KOPT-K1 (cell line): Measurements from ENCODE around the gene CCDC90B.
"Not testable (repeated sequence)": the region's sequence is repeated elsewhere in the genome, so short reads cannot be mapped to it uniquely, and the experiment has no call there.

ENCODE experiments used
- H3K27ac ChIP-seq: fragments of 200-600 bp; sonication (generic); 2 replicates; pipeline ENCODE4 v1.5.1; 2016; ENCODE audit warnings: antibody characterized with exemption, mild to moderate bottlenecking, low read depth, low read length; ENCODE audit not compliant: poor library complexity, severe bottlenecking
- H3K36me3 ChIP-seq: fragments of 200-600 bp; sonication (generic); 2 replicates; pipeline ENCODE4 v1.5.1; 2017; ENCODE audit warnings: antibody characterized with exemption, mild to moderate bottlenecking, low read length, moderate library complexity; ENCODE audit not compliant: insufficient read depth
- H3K9me3 ChIP-seq: fragments of 200-600 bp; sonication (generic); 2 replicates; pipeline ENCODE4 v1.5.1; 2017; ENCODE audit warnings: antibody characterized with exemption, low read length, mild to moderate bottlenecking; ENCODE audit not compliant: insufficient read depth, poor library complexity, severe bottlenecking

CCDC90B gene

DNA sequence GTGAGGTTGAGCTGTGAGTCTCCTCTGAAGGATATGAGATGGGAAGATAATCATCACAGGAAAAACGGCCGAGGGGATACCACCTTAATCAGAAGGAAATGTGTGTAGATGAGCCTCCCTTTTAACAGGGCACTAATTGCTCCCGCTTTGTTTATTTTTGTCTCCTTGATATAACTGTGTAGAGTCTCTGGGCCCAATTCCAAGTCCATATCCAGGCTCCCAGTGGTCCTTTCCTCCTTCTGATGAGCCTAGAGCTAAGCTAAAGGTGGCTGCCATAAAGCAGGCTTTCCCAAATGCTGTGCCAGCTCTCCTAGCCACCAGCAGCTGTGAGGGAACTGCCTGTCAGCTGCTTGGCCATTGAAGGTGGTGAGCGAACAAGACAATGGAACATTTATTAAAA, 17.1 kb upstream of the CCDC90B start:
- no peaks in the 10 kb centered on the region for H3K9me3 ChIP-seq
- no peaks in the 10 kb centered on the region for H3K36me3 ChIP-seq
- H3K27ac ChIP-seq, result no peak overlapping the region

GRCh38 chr11:83302151-83302550, 16.0 kb upstream of the CCDC90B start:
- Histone ChIP-seq H3K9me3 (no peaks in the 10 kb centered on the region), H3K36me3 (no peaks in the 10 kb centered on the region)

DNA sequence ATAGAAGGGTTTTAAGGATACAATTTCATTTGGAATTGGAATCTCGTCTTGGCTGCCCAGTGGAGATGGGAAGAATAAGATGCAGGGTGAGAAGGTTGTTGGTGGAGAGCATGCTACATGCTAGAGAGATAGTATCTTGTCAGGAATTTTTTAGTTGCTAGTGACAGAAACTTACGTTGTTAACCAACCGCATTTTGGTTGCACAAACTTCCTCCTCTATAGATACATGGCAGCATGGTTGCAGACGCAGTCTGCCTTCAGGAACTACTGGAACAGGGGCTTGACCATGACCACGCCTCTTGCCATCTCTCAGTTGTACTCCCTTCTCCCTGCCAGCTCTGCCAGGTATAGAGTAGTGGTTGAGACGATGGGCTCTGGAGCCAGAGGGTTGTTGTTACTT, 13.5 kb upstream of the CCDC90B start:
- Histone ChIP-seq H3K36me3 (no peaks in the 10 kb centered on the region), H3K9me3 (no peaks in the 10 kb centered on the region), H3K27ac (no peak overlapping the region)

More at GRCh38 chr11:83302151-83302550, 16.0 kb upstream of the CCDC90B start:
- H3K27ac ChIP-seq, result no peak overlapping the region

GRCh38 chr11:83294208-83294607, 8.0 kb upstream of the CCDC90B start:
- Histone ChIP-seq H3K9me3 (no peaks in the 10 kb centered on the region), H3K27ac (no peak overlapping the region), H3K36me3 (no peaks in the 10 kb centered on the region)

DNA sequence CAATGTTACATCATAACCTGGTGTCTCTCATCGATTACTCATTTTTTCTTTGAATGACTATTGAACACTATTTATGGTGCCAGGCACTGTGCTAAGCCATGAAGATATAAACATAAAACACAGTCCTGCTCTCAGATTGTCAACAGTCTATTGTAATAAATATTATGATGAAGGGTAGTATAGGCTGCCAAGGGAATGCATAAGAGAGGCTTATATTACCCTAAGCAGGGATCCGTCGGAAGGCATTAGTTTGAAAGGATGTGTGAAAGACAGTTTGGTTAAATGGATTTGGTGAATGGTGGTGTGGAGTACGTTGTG, 7.2 kb upstream of the CCDC90B start:
- H3K36me3 ChIP-seq, result no peaks in the 10 kb centered on the region
- no peak overlapping the region for H3K27ac ChIP-seq
- H3K9me3 ChIP-seq, result no peaks in the 10 kb centered on the region

DNA sequence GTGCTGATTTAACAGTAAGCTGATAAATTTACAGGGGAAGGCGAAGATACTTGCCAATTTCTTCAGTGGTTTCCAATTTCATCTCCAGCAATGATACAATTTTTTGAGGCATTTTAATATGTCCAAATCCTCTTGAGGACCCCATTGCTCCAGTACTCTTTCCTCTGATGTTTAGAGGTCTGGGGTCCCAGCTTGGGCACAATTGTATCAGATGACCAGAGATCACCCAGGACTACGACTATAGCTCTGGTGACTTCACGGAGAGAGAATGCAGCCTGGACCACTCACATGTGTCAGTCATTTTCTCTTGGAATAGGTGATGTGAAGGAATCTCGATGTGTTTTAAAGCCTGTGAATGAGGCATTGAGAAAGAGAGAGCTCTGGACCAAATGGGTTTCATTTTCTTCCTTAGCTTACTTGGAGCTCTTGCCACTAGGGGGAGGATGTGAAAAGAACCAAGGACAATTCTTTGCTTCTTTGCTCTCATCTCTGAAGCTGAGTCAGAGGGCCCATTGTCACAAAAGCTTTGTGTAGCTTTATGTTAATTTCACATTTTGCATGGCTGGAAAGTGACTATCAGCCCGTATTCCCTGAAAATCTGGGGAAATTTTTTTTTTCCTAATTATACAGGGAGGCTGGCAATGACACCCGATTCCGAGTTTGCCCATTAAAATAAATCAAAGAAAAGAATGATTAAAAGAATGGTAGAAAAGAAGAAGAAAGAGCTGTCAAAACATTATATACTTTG, 6.7 kb upstream of the CCDC90B start:
- Histone ChIP-seq H3K36me3 (no peaks in the 10 kb centered on the region), H3K9me3 (no peaks in the 10 kb centered on the region), H3K27ac (no peak overlapping the region)

DNA sequence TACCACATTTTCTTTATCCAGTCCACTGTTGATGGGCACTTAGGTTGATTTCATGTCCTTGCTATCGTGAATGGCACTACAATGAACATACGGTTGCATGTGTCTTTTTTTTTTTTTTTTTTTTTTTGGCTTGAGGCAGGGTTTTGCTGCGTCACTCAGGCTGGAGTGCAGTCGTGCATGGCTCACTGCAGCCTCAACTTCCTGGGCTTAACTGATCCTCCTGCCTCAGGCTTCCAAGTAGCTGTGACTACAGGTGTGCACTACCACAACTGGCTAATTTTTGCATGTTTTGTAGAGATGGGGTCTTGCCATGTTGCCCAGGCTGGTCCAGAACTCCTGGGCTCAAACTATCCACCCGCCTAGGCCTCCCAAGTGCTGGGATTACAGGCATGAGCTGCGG, 1.5 kb upstream of the CCDC90B start:
- no peaks in the 10 kb centered on the region for H3K9me3 ChIP-seq
- no peaks in the 10 kb centered on the region for H3K36me3 ChIP-seq
- H3K27ac ChIP-seq, result no peak overlapping the region

DNA sequence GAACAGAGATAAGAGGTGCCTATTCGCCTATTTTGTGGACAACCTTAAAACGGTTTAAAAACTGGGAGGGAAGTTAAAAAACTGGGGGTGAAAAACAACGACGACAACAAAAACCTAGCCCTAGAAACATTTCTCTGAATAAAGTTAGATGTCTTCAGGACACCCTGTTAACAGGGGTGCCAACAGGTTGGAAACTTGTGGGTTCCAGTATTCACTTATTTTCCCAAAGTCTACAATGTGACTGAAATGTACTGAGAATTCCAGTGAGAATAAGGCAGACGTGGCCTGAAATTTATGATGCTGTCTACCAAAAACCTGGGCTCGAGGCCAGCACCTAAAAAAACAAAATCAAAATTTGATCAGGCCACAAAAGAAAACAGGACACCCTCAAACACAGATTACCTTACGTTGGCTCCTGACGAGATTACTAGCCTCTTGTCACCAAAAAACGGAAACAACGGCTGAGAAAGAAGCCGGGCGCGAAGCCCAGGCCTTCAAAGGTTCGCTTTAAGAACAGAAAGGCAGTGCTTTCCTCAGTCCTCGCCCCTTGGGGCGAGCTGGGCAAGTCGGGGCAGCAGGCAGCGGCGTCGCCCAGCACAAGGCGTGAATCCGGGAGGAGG, 906 bp downstream of the CCDC90B start:
- Histone ChIP-seq H3K36me3 (no peaks in the 10 kb centered on the region), H3K9me3 (no peaks in the 10 kb centered on the region), H3K27ac (peak overlapping the region; percentile 91)

DNA sequence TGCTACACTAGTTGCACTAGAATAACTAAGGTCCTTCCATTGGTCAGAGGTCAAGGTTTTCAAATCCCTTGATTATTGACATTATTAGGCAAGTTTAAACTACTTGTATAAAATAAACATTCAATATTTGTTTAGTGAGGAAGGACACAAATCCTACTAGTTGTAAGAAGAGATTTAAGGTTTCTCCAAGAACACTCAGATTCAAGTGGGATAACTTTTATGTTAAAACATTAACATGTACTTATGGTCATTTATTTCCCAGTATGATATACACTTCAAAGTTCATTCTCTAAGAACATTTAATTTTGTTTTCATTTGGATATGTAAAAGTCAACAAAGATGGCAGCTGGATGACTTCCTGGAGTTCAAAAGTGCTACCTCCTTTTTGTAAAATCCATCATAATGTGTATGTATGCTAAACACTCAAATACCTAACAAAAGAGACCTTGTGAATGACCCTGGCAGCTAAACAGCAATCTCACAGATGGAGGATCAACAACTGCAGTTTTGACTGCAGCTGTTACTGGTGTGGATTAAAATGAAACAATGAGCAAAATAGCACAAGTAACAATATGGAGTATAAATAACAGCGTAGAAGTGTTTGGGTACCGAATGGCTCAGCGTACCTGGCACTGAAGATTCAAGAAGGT, 1.5 kb downstream of the CCDC90B start:
- H3K9me3 ChIP-seq, result no peaks in the 10 kb centered on the region
- peak overlapping the region; percentile 91 for H3K27ac ChIP-seq
- H3K36me3 ChIP-seq, result no peaks in the 10 kb centered on the region

GRCh38 chr11:83282084-83282716, 4.0 kb downstream of the CCDC90B start:
- no peak overlapping the region for H3K27ac ChIP-seq
- peaks cover 23% of the 10 kb centered on the region for H3K36me3 ChIP-seq
- H3K9me3 ChIP-seq, result no peaks in the 10 kb centered on the region

GRCh38 chr11:83280256-83280655, 5.9 kb downstream of the CCDC90B start:
- no peaks in the 10 kb centered on the region for H3K9me3 ChIP-seq
- H3K27ac ChIP-seq, result no peak overlapping the region
- H3K36me3 ChIP-seq, result peaks cover 42% of the 10 kb centered on the region

- peaks cover 55% of the 10 kb centered on the region for H3K36me3 ChIP-seq
- no peaks in the 10 kb centered on the region for H3K9me3 ChIP-seq
- H3K27ac ChIP-seq, result no peak overlapping the region
Observed at GRCh38 chr11:83278351-83278750, 7.8 kb downstream of the CCDC90B start.

DNA sequence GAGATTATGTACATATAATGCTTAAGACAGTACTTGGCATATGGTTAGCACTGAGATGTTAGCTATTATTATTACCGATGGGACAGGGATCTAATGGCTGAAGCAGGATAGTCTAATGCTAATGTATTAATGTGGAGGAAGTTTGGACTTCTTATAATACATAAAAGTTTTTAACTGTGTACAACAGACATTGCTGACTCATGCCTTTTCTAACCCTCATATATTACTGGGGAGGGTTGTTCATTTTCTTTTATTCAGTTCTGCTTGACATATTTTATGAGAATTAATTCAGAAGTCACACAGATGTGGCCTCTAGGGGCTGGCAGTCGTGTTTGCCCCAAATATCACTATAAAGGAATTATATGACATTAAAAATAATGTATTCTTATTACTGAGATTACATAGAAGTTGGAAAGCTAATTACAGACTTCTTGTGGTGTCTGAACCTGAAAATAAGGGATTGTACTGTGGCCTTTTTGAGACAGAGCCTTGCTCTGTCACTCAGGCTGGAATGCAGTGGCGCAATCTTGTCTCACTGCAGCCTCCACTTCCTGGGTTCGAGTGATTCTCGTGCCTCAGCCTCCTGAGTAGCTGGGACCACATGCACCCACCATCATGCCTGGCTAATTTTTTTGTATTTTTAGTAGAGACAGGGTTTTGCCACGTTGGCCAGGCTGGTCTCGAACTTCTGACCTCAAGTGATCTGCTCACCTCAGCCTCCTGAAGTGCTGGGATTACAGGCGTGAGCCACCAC, 10.1 kb downstream of the CCDC90B start:
- Histone ChIP-seq H3K36me3 (peaks cover 69% of the 10 kb centered on the region), H3K27ac (no peak overlapping the region), H3K9me3 (no peaks in the 10 kb centered on the region)

- Histone ChIP-seq H3K36me3 (peaks cover 50% of the 10 kb centered on the region), H3K9me3 (no peaks in the 10 kb centered on the region), H3K27ac (no peak overlapping the region)
Observed at GRCh38 chr11:83272627-83273026, 13.5 kb downstream of the CCDC90B start.

DNA sequence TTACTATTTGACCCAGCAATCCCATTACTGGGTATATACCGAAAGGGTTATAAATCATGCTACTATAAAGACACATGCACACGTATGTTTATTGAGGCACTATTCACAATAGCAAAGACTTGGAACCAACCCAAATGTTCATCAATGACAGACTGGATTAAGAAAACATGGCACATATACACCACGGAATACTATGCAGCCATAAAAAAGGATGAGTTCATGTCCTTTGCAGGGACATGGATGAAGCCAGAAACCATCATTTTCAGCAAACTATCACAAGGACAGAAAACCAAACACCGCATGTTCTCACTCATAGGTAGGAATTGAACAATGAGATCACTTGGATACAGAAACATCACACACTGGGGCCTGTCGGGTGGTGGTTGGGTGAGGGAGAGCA, 14.4 kb downstream of the CCDC90B start:
- peaks cover 46% of the 10 kb centered on the region for H3K36me3 ChIP-seq
- H3K27ac ChIP-seq, H3K9me3 ChIP-seq: not testable (repeated sequence)
